Astrocyte of the spinal cord (primary cell): ENCODE measurements around the gene GCNT3.
A peak's percentile ranks its signal among the peaks of the same experiment; 100 is the strongest.

ENCODE experiments used
- DNase-seq: peaks from one replicate; pipeline ENCODE4 v3.0.0; 2011; ENCODE audit warnings: low read depth, low spot score
- H3K4me3 ChIP-seq: 2 replicates; pipeline ENCODE4 v1.5.1; 2011; ENCODE audit warnings: low read depth, mild to moderate bottlenecking, low read length, moderate library complexity
- CTCF ChIP-seq: IDR thresholded peaks from 2 replicates; pipeline ENCODE4 v1.5.1; 2012; ENCODE audit warnings: low read depth, mild to moderate bottlenecking, low read length, inconsistent platforms
- in situ Hi-C: cut with HindIII; loops from 2 replicates; pipeline ENCODE4 v1.10.0; 2017; ENCODE audit warnings: low sequenced_read_pairs

GCNT3 gene

GRCh38 chr15:59656897-59657634 lies 45.5 kb downstream of the GCNT3 start, which contains the start of gene GTF2A2:
Gene GTF2A2 (minus strand): TSS chr15:59657515. CDS start chr15:59652277, 5,238 bp downstream.
- in situ Hi-C loops = no loop called here
- peak; percentile 96 for DNase-seq
- no peak for TF ChIP-seq CTCF
- peak within 1 kb of the TSS; percentile 80 for H3K4me3 ChIP-seq

- no peak for DNase-seq
- H3K4me3 ChIP-seq = peak overlapping the region; percentile 80
- no peak for TF ChIP-seq CTCF
- in situ Hi-C loops = no loop called here
Observed at GRCh38 chr15:59657635-59658125, 46.1 kb downstream of the GCNT3 start.

- DNase-seq = no peak
- in situ Hi-C loops = no loop called here
- no peak for TF ChIP-seq CTCF
- H3K4me3 ChIP-seq = no peak overlapping the region
Observed at GRCh38 chr15:59659366-59659765, 47.8 kb downstream of the GCNT3 start.

GRCh38 chr15:59662260-59662659 lies 50.7 kb downstream of the GCNT3 start:
- DNase-seq = no peak
- TF ChIP-seq CTCF = no peak
- in situ Hi-C loops = no loop called here
- H3K4me3 ChIP-seq = no peak overlapping the region

GRCh38 chr15:59668556-59668955 lies 57.0 kb downstream of the GCNT3 start:
- DNase-seq = no peak

More at GRCh38 chr15:59668556-59668955, 57.0 kb downstream of the GCNT3 start:
- TF ChIP-seq CTCF = no peak
- in situ Hi-C loops = no loop called here
- no peak overlapping the region for H3K4me3 ChIP-seq
